ENCODE results near the gene TIMP3.

Gene TIMP3

GRCh38 chr22:32827049-32827602 lies 25.6 kb downstream of the TIMP3 start:
- in situ Hi-C loops (cut with HindIII; ENCODE audit: low sequenced_read_pairs), result no loop called here

- in situ Hi-C loops (cut with HindIII; ENCODE audit: low sequenced_read_pairs), result no loop called here
Measured at GRCh38 chr22:32828150-32828549, 26.6 kb downstream of the TIMP3 start.

- in situ Hi-C loops (cut with HindIII; ENCODE audit: low sequenced_read_pairs), result no loop called here
Measured at GRCh38 chr22:32828561-32828960, 27.1 kb downstream of the TIMP3 start.

GRCh38 chr22:32829451-32829851 lies 27.9 kb downstream of the TIMP3 start:
- in situ Hi-C loops (cut with HindIII; ENCODE audit: low sequenced_read_pairs), result no loop called here

- in situ Hi-C loops (cut with HindIII; ENCODE audit: low sequenced_read_pairs), result no loop called here
Measured at GRCh38 chr22:32830473-32830872, 29.0 kb downstream of the TIMP3 start.

GRCh38 chr22:32830957-32831356 lies 29.5 kb downstream of the TIMP3 start:
- in situ Hi-C loops (cut with HindIII; ENCODE audit: low sequenced_read_pairs), result no loop called here

GRCh38 chr22:32831584-32831983 lies 30.1 kb downstream of the TIMP3 start:
- in situ Hi-C loops (cut with HindIII; ENCODE audit: low sequenced_read_pairs), result no loop called here

- in situ Hi-C loops (cut with HindIII; ENCODE audit: low sequenced_read_pairs), result no loop called here
Measured at GRCh38 chr22:32832174-32832573, 30.7 kb downstream of the TIMP3 start.

- in situ Hi-C loops (cut with HindIII; ENCODE audit: low sequenced_read_pairs), result no loop called here
Measured at GRCh38 chr22:32836280-32837123, 35.0 kb downstream of the TIMP3 start.

GRCh38 chr22:32837142-32837541 lies 35.6 kb downstream of the TIMP3 start:
- in situ Hi-C loops (cut with HindIII; ENCODE audit: low sequenced_read_pairs), result no loop called here

- in situ Hi-C loops (cut with HindIII; ENCODE audit: low sequenced_read_pairs), result no loop called here
Measured at GRCh38 chr22:32837803-32838202, 36.3 kb downstream of the TIMP3 start.

- in situ Hi-C loops (cut with HindIII; ENCODE audit: low sequenced_read_pairs), result no loop called here
Measured at GRCh38 chr22:32839831-32840584, 38.5 kb downstream of the TIMP3 start.

- in situ Hi-C loops (cut with HindIII; ENCODE audit: low sequenced_read_pairs), result no loop called here
Measured at GRCh38 chr22:32841175-32841574, 39.7 kb downstream of the TIMP3 start.

GRCh38 chr22:32842486-32842885 lies 41.0 kb downstream of the TIMP3 start:
- in situ Hi-C loops (cut with HindIII; ENCODE audit: low sequenced_read_pairs), result no loop called here

- in situ Hi-C loops (cut with HindIII; ENCODE audit: low sequenced_read_pairs), result no loop called here
Measured at GRCh38 chr22:32843300-32843699, 41.8 kb downstream of the TIMP3 start.

- in situ Hi-C loops (cut with HindIII; ENCODE audit: low sequenced_read_pairs), result no loop called here
Measured at GRCh38 chr22:32844251-32844650, 42.7 kb downstream of the TIMP3 start.

- in situ Hi-C loops (cut with HindIII; ENCODE audit: low sequenced_read_pairs), result no loop called here
Measured at GRCh38 chr22:32846780-32847491, 45.4 kb downstream of the TIMP3 start.

- in situ Hi-C loops (cut with HindIII; ENCODE audit: low sequenced_read_pairs), result no loop called here
Measured at GRCh38 chr22:32848226-32848625, 46.7 kb downstream of the TIMP3 start.

- in situ Hi-C loops (cut with HindIII; ENCODE audit: low sequenced_read_pairs), result no loop called here
Measured at GRCh38 chr22:32849501-32849900, 48.0 kb downstream of the TIMP3 start.

- in situ Hi-C loops (cut with HindIII; ENCODE audit: low sequenced_read_pairs), result no loop called here
Measured at GRCh38 chr22:32850157-32850556, 48.7 kb downstream of the TIMP3 start.
